Astrocyte (in vitro differentiated cells and primary cell): ENCODE measurements around the gene SELENOS. TPM values are rescaled to one million over a fixed set of nuclear protein-coding genes. Genes with fewer than 3 reads are reported as not detected.

Source experiments
- DNase-seq: peaks from one replicate; pipeline ENCODE4 v3.0.0-alpha.2; 2010; ENCODE audit warnings: low read depth
- FAIRE-seq: peaks from 2 replicates; lab custom pipeline; 2011; peaks lifted over from hg19 to GRCh38; lab: Jason Lieb, UNC
- H2AFZ ChIP-seq: 2 replicates; pipeline ENCODE4 v1.6.0; 2012; ENCODE audit warnings: low read depth, low read length, inconsistent platforms
- H3K27ac ChIP-seq: 2 replicates; pipeline ENCODE4 v1.5.1; 2011; ENCODE audit warnings: low read depth, low read length, inconsistent platforms
- H3K27me3 ChIP-seq: 2 replicates; pipeline ENCODE4 v1.6.0; 2011; ENCODE audit warnings: low read length, inconsistent platforms; ENCODE audit not compliant: insufficient read depth
- H3K36me3 ChIP-seq: 2 replicates; pipeline ENCODE4 v1.5.1; 2011; ENCODE audit warnings: low read length, inconsistent platforms; ENCODE audit not compliant: insufficient read depth
- H3K4me1 ChIP-seq: 2 replicates; pipeline ENCODE4 v1.5.1; 2011; ENCODE audit warnings: low read length, inconsistent platforms; ENCODE audit not compliant: insufficient read depth
- H3K4me2 ChIP-seq: 2 replicates; pipeline ENCODE4 v1.6.0; 2012; ENCODE audit warnings: low read length, inconsistent platforms
- H3K4me3 ChIP-seq: 2 replicates; pipeline ENCODE4 v1.5.1; 2011; ENCODE audit warnings: low read depth, mild to moderate bottlenecking, low read length, inconsistent platforms; ENCODE audit not compliant: insufficient read depth
- H3K79me2 ChIP-seq: 2 replicates; pipeline ENCODE4 v1.6.0; 2012; ENCODE audit warnings: mild to moderate bottlenecking, low read length, inconsistent platforms; ENCODE audit not compliant: insufficient read depth
- H3K9ac ChIP-seq: 2 replicates; pipeline ENCODE4 v1.6.0; 2012; ENCODE audit warnings: mild to moderate bottlenecking, low read length, inconsistent platforms
- H3K9me3 ChIP-seq: 2 replicates; pipeline ENCODE4 v1.5.1; 2012; ENCODE audit warnings: low read depth, mild to moderate bottlenecking, low read length, inconsistent platforms; ENCODE audit not compliant: insufficient read depth
- H4K20me1 ChIP-seq: 2 replicates; pipeline ENCODE4 v1.6.0; 2012; ENCODE audit warnings: low read length, inconsistent platforms; ENCODE audit not compliant: insufficient read depth
- H3K27ac Mint-ChIP-seq: one replicate; pipeline ENCODE4 v1.8.0; 2021; ENCODE audit warnings: mild to moderate bottlenecking, mixed read lengths; ENCODE audit not compliant: unreplicated experiment
- H3K27me3 Mint-ChIP-seq: one replicate; pipeline ENCODE4 v1.8.0; 2021; ENCODE audit warnings: low read depth, mixed read lengths; ENCODE audit not compliant: unreplicated experiment
- H3K36me3 Mint-ChIP-seq: one replicate; pipeline ENCODE4 v1.8.0; 2021; ENCODE audit warnings: low read depth, mixed read lengths; ENCODE audit not compliant: unreplicated experiment
- H3K4me1 Mint-ChIP-seq: one replicate; pipeline ENCODE4 v1.8.0; 2021; ENCODE audit warnings: low read depth, mixed read lengths; ENCODE audit not compliant: unreplicated experiment
- H3K4me3 Mint-ChIP-seq: one replicate; pipeline ENCODE4 v1.8.0; 2021; ENCODE audit warnings: mild to moderate bottlenecking, moderate library complexity, mixed read lengths; ENCODE audit not compliant: unreplicated experiment
- H3K9me3 Mint-ChIP-seq: one replicate; pipeline ENCODE4 v1.8.0; 2021; ENCODE audit warnings: mild to moderate bottlenecking, mixed read lengths; ENCODE audit not compliant: unreplicated experiment
- EZH2 ChIP-seq: IDR thresholded peaks from 2 replicates; pipeline ENCODE4 v1.6.1; 2012; ENCODE audit warnings: mild to moderate bottlenecking, low read length, inconsistent platforms; ENCODE audit not compliant: insufficient read depth
- total RNA-seq: library from RNA; stranded (reverse); gene quantifications from 2 replicates; pipeline ENCODE4 v1.2.1, GENCODE V29; 2021
- TF ChIP-seq, protein P1 (sequence below): IDR thresholded peaks from 2 replicates; pipeline ENCODE4 v1.5.1; 2011; ENCODE audit warnings: low read depth, mild to moderate bottlenecking, inconsistent platforms, low read length, moderate library complexity; ENCODE audit not compliant: insufficient read depth

SELENOS gene
- total RNA-seq, 1 donor from 2014 or later, result 71.2 TPM

DNA sequence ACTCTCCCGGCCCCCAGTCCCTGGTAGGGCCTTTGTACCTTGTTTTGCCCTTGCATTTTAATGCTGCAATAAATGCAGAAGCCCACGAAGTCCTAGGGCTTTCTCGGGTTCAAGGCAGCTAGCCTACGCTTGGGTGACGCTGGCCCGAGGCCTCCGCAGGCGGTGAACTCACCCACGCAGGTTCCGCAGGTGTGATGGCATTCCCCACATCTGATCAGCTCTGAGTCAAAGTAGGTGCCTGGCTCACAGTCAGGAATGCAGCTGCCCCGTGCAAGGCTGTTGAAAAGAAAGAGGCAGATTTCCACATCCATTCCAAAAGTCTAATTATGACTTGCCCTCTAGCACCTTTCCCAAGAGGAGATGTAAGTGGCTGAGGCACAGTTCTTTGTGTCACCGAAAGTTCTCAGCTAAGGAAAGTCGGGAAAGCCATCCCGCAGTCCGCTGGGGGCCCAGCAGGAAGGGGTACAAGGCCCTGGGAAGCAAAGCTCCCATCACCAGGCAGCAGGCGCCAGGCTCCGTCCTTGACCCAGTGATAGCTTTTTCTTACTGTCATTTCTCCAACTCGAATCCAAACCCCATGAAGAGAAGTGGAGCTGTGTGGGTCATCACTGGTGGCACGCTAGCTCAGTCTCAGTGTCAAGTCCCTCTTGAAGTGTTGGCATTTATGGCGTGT lies 41.0 kb upstream of the SELENOS start:
- Mint-ChIP-seq H3K27ac (no peak overlapping the region), H3K4me1 (no peaks in the 10 kb centered on the region), H3K36me3 (no peaks in the 10 kb centered on the region), H3K27me3 (peaks cover 36% of the 10 kb centered on the region), H3K9me3 (no peaks in the 10 kb centered on the region), H3K4me3 (no peak overlapping the region)
- no peaks in the 10 kb centered on the region for H3K36me3 ChIP-seq
- H3K4me3 ChIP-seq, result no peak overlapping the region
- no peaks in the 10 kb centered on the region for H3K4me1 ChIP-seq
- H3K4me2 ChIP-seq, result no peak overlapping the region
- no peak overlapping the region for H3K9ac ChIP-seq
- DNase-seq (no peak), FAIRE-seq (no peak)
- H2AFZ ChIP-seq, result no peak overlapping the region
- H4K20me1 ChIP-seq, result no peaks in the 10 kb centered on the region
- no peak for TF ChIP-seq EZH2
- TF ChIP-seq, protein P1, sequence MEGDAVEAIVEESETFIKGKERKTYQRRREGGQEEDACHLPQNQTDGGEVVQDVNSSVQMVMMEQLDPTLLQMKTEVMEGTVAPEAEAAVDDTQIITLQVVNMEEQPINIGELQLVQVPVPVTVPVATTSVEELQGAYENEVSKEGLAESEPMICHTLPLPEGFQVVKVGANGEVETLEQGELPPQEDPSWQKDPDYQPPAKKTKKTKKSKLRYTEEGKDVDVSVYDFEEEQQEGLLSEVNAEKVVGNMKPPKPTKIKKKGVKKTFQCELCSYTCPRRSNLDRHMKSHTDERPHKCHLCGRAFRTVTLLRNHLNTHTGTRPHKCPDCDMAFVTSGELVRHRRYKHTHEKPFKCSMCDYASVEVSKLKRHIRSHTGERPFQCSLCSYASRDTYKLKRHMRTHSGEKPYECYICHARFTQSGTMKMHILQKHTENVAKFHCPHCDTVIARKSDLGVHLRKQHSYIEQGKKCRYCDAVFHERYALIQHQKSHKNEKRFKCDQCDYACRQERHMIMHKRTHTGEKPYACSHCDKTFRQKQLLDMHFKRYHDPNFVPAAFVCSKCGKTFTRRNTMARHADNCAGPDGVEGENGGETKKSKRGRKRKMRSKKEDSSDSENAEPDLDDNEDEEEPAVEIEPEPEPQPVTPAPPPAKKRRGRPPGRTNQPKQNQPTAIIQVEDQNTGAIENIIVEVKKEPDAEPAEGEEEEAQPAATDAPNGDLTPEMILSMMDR, result no peak
- H3K27me3 ChIP-seq, result peaks cover 2% of the 10 kb centered on the region
- no peaks in the 10 kb centered on the region for H3K79me2 ChIP-seq
- H3K9me3 ChIP-seq, result no peaks in the 10 kb centered on the region
- H3K27ac ChIP-seq, result no peak overlapping the region

- H3K4me3 ChIP-seq, result no peak overlapping the region
- DNase-seq, result no peak
- H3K4me1 ChIP-seq, result no peaks in the 10 kb centered on the region
- no peak overlapping the region for H2AFZ ChIP-seq
- Mint-ChIP-seq H3K9me3 (no peaks in the 10 kb centered on the region), H3K27me3 (peaks cover 34% of the 10 kb centered on the region), H3K4me1 (no peaks in the 10 kb centered on the region), H3K36me3 (no peaks in the 10 kb centered on the region), H3K27ac (no peak overlapping the region), H3K4me3 (no peak overlapping the region)
- TF ChIP-seq, protein P1, result no peak
- TF ChIP-seq EZH2, result no peak
- FAIRE-seq, result no peak
- no peaks in the 10 kb centered on the region for H4K20me1 ChIP-seq
- no peaks in the 10 kb centered on the region for H3K79me2 ChIP-seq
- no peak overlapping the region for H3K4me2 ChIP-seq
- H3K27me3 ChIP-seq, result peaks cover 2% of the 10 kb centered on the region
- no peaks in the 10 kb centered on the region for H3K9me3 ChIP-seq
- no peak overlapping the region for H3K9ac ChIP-seq
- H3K27ac ChIP-seq, result no peak overlapping the region
- no peaks in the 10 kb centered on the region for H3K36me3 ChIP-seq
Measured at GRCh38 chr15:101317336-101317872, 40.1 kb upstream of the SELENOS start.

- H3K79me2 ChIP-seq, result no peaks in the 10 kb centered on the region
- H3K27ac ChIP-seq, result no peak overlapping the region
- H3K9ac ChIP-seq, result no peak overlapping the region
- H3K27me3 ChIP-seq, result peaks cover 2% of the 10 kb centered on the region
- FAIRE-seq (no peak), DNase-seq (no peak)
- Mint-ChIP-seq H3K27me3 (peaks cover 32% of the 10 kb centered on the region), H3K4me3 (no peak overlapping the region), H3K36me3 (no peaks in the 10 kb centered on the region), H3K4me1 (no peaks in the 10 kb centered on the region), H3K27ac (no peak overlapping the region), H3K9me3 (no peaks in the 10 kb centered on the region)
- no peaks in the 10 kb centered on the region for H3K4me1 ChIP-seq
- H3K36me3 ChIP-seq, result no peaks in the 10 kb centered on the region
- no peak overlapping the region for H3K4me2 ChIP-seq
- no peaks in the 10 kb centered on the region for H4K20me1 ChIP-seq
- no peak for TF ChIP-seq EZH2
- TF ChIP-seq, protein P1, result no peak
- no peaks in the 10 kb centered on the region for H3K9me3 ChIP-seq
- H2AFZ ChIP-seq, result no peak overlapping the region
- no peak overlapping the region for H3K4me3 ChIP-seq
Measured at GRCh38 chr15:101316529-101316928, 39.2 kb upstream of the SELENOS start.
